A549 (cell line): ENCODE results near the gene NAP1L4. TPM values are rescaled to one million over a fixed set of nuclear protein-coding genes. Genes with fewer than 3 reads are reported as not detected.
A peak's percentile ranks its signal among the peaks of the same experiment; 100 is the strongest.
"Not testable (repeated sequence)": the region's sequence is repeated elsewhere in the genome, so short reads cannot be mapped to it uniquely, and the experiment has no call there.

Experiments used
- ATAC-seq, 2 experiments: fragments of 200-7000 bp in 1 of 2; fragments of >200 bp in 1 of 2; cut with Nextera tagmentation in 1 of 2; cut with Tn5 transposase in 1 of 2; 3 replicates each; pipeline versions ENCODE4 v1.8.0 to v1.9.1; 2018 to 2020; ENCODE audit warnings: mild to moderate bottlenecking in 1 of 2, moderate library complexity in 1 of 2
- CTCF ChIA-PET: fragments of 300-600 bp; sonication (Branson Sonifier 250); formaldehyde crosslinking; extraction: SDS; loops from one replicate; lab custom pipeline; 2021; ENCODE audit warnings: antibody characterized with exemption, inconsistent platforms; lab: Yijun Ruan, JAX
- POLR2A ChIA-PET: fragments of 350-600 bp; formaldehyde crosslinking; extraction: SDS; loops from one replicate; lab custom pipeline; 2021; ENCODE audit warnings: antibody characterized with exemption, inconsistent platforms; lab: Yijun Ruan, JAX
- DNase-seq, 2 experiments: peaks; one replicate each; pipeline versions ENCODE4 v3.0.0 to v3.0.0-alpha.2; 2011 to 2016; ENCODE audit warnings: low read depth in 1 of 2, low spot score in 1 of 2
- FAIRE-seq: peaks from 2 replicates; lab custom pipeline; 2011; peaks lifted over from hg19 to GRCh38; lab: Jason Lieb, UNC
- H3K27ac ChIP-seq, 2 experiments: fragments of >200 bp; sonication (Bioruptor Twin); formaldehyde crosslinking; 3 replicates each; pipeline ENCODE4 v1.5.1; 2016 to 2017
- H3K4me1 ChIP-seq: fragments of >200 bp; sonication (Bioruptor Twin); formaldehyde crosslinking; 3 replicates; pipeline ENCODE4 v1.6.1; 2016
- H3K4me2 ChIP-seq: fragments of >200 bp; sonication (Bioruptor Twin); formaldehyde crosslinking; 3 replicates; pipeline ENCODE4 v1.6.1; 2016
- H3K4me3 ChIP-seq: fragments of >200 bp; sonication (Bioruptor Twin); formaldehyde crosslinking; 3 replicates; pipeline ENCODE4 v1.5.1; 2016
- H3K9me3 ChIP-seq: fragments of >200 bp; sonication (Bioruptor Twin); formaldehyde crosslinking; 3 replicates; pipeline ENCODE4 v1.6.1; 2016
- CBX8 ChIP-seq: fragments of 200-600 bp; sonication (generic); IDR thresholded peaks from 2 replicates; pipeline ENCODE4 v1.6.1; 2016
- EHF ChIP-seq: fragments of 250-450 bp; sonication (Bioruptor Pico); IDR thresholded peaks from 2 replicates; pipeline ENCODE4 v1.5.0; 2020; ENCODE audit warnings: mild to moderate bottlenecking
- ESRRA ChIP-seq: fragments of 150-350 bp; IDR thresholded peaks from 2 replicates; pipeline ENCODE4 v1.6.1; 2014; ENCODE audit warnings: mild to moderate bottlenecking, low read length, borderline replicate concordance
- FOXS1 ChIP-seq: fragments of 250-450 bp; sonication (Bioruptor Pico); IDR thresholded peaks from 2 replicates; pipeline ENCODE4 v1.5.0; 2020; ENCODE audit warnings: mild to moderate bottlenecking, moderate library complexity
- HDAC2 ChIP-seq: fragments of 200-600 bp; sonication (generic); IDR thresholded peaks from 2 replicates; pipeline ENCODE4 v1.6.1; 2016
- JUNB ChIP-seq: fragments of >200 bp; sonication (Bioruptor Twin); formaldehyde crosslinking; IDR thresholded peaks from 2 replicates; pipeline ENCODE4 v1.6.1; 2016
- KDM1A ChIP-seq: fragments of 200-600 bp; sonication (generic); IDR thresholded peaks from 2 replicates; pipeline ENCODE4 v1.6.1; 2016; ENCODE audit warnings: low read depth, mild to moderate bottlenecking
- MYC ChIP-seq: IDR thresholded peaks from 2 replicates; pipeline ENCODE4 v1.6.1; 2012; ENCODE audit warnings: mild to moderate bottlenecking, inconsistent platforms, low read length, improper control_type of control experiment, borderline replicate concordance
- NFE2L2 ChIP-seq: fragments of 150-350 bp; conservative IDR thresholded peaks from 2 replicates; pipeline ENCODE4 v1.6.1; 2014; ENCODE audit warnings: low read length
- NPAS2 ChIP-seq: fragments of 250-450 bp; sonication (Bioruptor Pico); IDR thresholded peaks from 2 replicates; pipeline ENCODE4 v1.8.0; 2022; ENCODE audit warnings: mild to moderate bottlenecking, moderate library complexity, borderline replicate concordance
- POLR2AphosphoS2 ChIP-seq: conservative IDR thresholded peaks from 2 replicates; pipeline ENCODE4 v1.6.1; 2012; ENCODE audit warnings: low read length, improper control_type of control experiment, inconsistent platforms
- RNF2 ChIP-seq: fragments of 200-600 bp; sonication (generic); IDR thresholded peaks from 2 replicates; pipeline ENCODE4 v1.6.1; 2016; ENCODE audit warnings: low read depth, mild to moderate bottlenecking, antibody characterized with exemption, moderate library complexity, borderline replicate concordance
- SMC3 ChIP-seq: fragments of >200 bp; sonication (Bioruptor Twin); formaldehyde crosslinking; IDR thresholded peaks from 3 replicates; pipeline ENCODE4 v1.6.1; 2018; ENCODE audit warnings: inconsistent platforms
- SREBF2 ChIP-seq: fragments of 450-650 bp; IDR thresholded peaks from 2 replicates; pipeline ENCODE4 v1.6.1; 2014; ENCODE audit warnings: mild to moderate bottlenecking, moderate library complexity
- ZNF302 ChIP-seq: fragments of 250-450 bp; sonication (Bioruptor Pico); IDR thresholded peaks from 2 replicates; pipeline ENCODE4 v1.9.0; 2021; ENCODE audit warnings: inconsistent platforms, mild to moderate bottlenecking, moderate library complexity
- ZSCAN20 ChIP-seq: fragments of 250-450 bp; sonication (Bioruptor Pico); IDR thresholded peaks from 2 replicates; pipeline ENCODE4 v1.8.0; 2022; ENCODE audit warnings: mild to moderate bottlenecking, moderate library complexity
- WGBS: methylation state at CpG from one replicate; pipeline ENCODE4 v1.1.6; 2017; ENCODE audit errors: missing lambda C conversion rate; 5-methylcytosine and 5-hydroxymethylcytosine counted together
- polyA plus RNA-seq, 4 experiments: library from polyadenylated mRNA; depleted of rRNA in 3 of 4; stranded (reverse); fragments of >200 nt; fragmentation: RNase III in 1 of 4; extraction: RNeasy Plus Mini Kit Qiagen cat#74134 plus additional on column Dnase treatment in 1 of 4; gene quantifications; 2 replicates in 3 of 4; 3 replicates in 1 of 4; pipeline ENCODE4 v1.2.3, GENCODE V29; 2011 to 2017
- TF ChIP-seq, protein P1 (sequence below): fragments of 200-600 bp; sonication (generic); IDR thresholded peaks from 2 replicates; pipeline ENCODE4 v1.6.1; 2016; ENCODE audit warnings: antibody characterized with exemption, mild to moderate bottlenecking, moderate library complexity
- TF ChIP-seq, protein P2 (sequence below): fragments of >200 bp; sonication (Bioruptor Twin); formaldehyde crosslinking; IDR thresholded peaks from 3 replicates; pipeline ENCODE4 v1.5.1; 2016
- TF ChIP-seq, protein P3 (sequence below): IDR thresholded peaks from 2 replicates; pipeline ENCODE4 v1.6.1; 2012
- TF ChIP-seq, protein P4 (sequence below): IDR thresholded peaks from 2 replicates; pipeline ENCODE4 v1.6.1; 2012
- TF ChIP-seq, protein P5 (sequence below): IDR thresholded peaks from 2 replicates; pipeline ENCODE4 v1.6.1; 2012; ENCODE audit warnings: low read depth, borderline replicate concordance

NAP1L4 gene
- polyA plus RNA-seq, 2 of the 4 experiments (the other 2 are of a cell fraction): 132 to 148 TPM

DNA sequence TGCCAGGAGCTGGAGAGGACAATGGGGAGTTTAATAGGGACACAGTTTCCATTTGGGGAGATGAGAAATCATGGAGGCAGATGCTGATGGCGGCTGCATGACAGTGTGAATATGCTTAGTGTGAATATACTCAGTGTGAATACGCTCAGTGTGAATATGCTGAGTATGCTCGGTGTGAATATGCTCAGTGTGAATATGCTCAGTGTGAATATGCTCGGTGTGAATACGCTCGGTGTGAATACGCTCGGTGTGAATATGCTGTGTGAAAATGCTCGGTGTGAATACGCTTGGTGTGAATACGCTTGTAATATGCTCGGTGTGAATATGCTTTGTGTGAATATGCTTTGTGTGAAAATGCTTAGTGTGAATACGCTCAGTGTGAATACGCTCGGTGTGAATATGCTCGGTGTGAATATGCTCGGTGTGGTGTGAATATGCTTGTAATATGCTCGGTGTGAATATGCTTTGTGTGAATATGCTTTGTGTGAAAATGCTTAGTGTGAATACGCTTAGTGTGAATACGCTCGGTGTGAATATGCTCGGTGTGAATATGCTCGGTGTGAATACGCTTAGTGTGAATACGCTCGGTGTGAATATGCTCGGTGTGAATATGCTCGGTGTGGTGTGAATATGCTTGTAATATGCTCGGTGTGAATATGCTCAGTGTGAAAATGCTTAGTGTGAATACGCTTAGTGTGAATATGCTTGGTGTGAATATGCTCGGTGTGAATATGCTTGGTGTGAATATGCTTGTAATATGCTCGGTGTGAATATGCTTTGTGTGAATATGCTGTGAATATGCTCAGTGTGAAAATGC lies 54.3 kb downstream of the NAP1L4 start:
- H3K27ac ChIP-seq, DNase-seq, H3K4me3 ChIP-seq, ATAC-seq, FAIRE-seq, H3K4me2 ChIP-seq, POLR2A ChIA-PET: not testable (repeated sequence)
- CTCF ChIA-PET: interaction anchor here (0.6 to 9.5 kb wide), 3 partner anchors 10 to 1167 kb away, joined by 3 to 75 read pairs (median 3); no protein-coding TSS in a partner anchor
- Histone ChIP-seq H3K4me1 (peaks cover 30% of the 10 kb centered on the region), H3K9me3 (peaks cover 20% of the 10 kb centered on the region)
- WGBS: 86% methylated on average over 32 of the region's 32 CpGs
- TF ChIP-seq KDM1A (peak; percentile 84), HDAC2 (peak; percentile 32; the same call in 1 of the 2 replicates)
- TF ChIP-seq, protein P1, sequence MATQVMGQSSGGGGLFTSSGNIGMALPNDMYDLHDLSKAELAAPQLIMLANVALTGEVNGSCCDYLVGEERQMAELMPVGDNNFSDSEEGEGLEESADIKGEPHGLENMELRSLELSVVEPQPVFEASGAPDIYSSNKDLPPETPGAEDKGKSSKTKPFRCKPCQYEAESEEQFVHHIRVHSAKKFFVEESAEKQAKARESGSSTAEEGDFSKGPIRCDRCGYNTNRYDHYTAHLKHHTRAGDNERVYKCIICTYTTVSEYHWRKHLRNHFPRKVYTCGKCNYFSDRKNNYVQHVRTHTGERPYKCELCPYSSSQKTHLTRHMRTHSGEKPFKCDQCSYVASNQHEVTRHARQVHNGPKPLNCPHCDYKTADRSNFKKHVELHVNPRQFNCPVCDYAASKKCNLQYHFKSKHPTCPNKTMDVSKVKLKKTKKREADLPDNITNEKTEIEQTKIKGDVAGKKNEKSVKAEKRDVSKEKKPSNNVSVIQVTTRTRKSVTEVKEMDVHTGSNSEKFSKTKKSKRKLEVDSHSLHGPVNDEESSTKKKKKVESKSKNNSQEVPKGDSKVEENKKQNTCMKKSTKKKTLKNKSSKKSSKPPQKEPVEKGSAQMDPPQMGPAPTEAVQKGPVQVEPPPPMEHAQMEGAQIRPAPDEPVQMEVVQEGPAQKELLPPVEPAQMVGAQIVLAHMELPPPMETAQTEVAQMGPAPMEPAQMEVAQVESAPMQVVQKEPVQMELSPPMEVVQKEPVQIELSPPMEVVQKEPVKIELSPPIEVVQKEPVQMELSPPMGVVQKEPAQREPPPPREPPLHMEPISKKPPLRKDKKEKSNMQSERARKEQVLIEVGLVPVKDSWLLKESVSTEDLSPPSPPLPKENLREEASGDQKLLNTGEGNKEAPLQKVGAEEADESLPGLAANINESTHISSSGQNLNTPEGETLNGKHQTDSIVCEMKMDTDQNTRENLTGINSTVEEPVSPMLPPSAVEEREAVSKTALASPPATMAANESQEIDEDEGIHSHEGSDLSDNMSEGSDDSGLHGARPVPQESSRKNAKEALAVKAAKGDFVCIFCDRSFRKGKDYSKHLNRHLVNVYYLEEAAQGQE: peak; percentile 44

DNA sequence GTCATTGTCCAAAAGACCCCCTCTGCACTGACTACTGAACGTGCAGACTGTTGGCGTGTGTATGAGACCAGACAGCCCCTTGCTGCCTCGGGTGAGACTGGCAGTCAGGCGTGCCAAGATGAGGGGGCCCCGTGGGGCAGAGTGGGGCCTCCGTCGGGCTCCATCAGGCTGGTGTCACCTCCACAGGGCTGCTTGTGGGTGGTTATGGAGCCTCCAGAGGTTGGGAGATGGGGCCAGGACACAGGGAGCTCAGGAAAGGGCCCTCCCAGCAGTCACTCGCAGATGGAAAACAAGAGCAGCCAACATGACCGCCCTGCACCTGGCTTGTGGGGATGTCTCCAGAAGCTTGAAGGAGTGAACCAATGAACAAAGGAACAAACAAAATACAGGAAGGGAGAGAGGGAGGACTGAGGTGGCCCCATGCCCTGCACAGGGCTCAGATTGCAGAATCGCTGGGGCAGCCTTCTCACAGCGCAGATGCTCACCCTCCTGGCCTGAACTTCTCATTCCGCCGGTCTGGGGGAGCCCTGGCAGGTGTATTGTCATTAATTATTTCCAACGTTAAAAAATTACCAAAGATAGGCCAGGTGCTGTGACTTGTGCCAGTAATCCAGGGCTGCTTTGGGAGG lies 57.4 kb downstream of the NAP1L4 start:
- no peak overlapping the region for H3K4me2 ChIP-seq
- 87% methylated on average over 13 of the region's 14 CpGs for WGBS
- TF ChIP-seq, protein P2, sequence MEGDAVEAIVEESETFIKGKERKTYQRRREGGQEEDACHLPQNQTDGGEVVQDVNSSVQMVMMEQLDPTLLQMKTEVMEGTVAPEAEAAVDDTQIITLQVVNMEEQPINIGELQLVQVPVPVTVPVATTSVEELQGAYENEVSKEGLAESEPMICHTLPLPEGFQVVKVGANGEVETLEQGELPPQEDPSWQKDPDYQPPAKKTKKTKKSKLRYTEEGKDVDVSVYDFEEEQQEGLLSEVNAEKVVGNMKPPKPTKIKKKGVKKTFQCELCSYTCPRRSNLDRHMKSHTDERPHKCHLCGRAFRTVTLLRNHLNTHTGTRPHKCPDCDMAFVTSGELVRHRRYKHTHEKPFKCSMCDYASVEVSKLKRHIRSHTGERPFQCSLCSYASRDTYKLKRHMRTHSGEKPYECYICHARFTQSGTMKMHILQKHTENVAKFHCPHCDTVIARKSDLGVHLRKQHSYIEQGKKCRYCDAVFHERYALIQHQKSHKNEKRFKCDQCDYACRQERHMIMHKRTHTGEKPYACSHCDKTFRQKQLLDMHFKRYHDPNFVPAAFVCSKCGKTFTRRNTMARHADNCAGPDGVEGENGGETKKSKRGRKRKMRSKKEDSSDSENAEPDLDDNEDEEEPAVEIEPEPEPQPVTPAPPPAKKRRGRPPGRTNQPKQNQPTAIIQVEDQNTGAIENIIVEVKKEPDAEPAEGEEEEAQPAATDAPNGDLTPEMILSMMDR: no peak
- TF ChIP-seq FOXS1 (CRISPR knock-in tag): no peak
- no peak for TF ChIP-seq JUNB
- TF ChIP-seq, protein P3, sequence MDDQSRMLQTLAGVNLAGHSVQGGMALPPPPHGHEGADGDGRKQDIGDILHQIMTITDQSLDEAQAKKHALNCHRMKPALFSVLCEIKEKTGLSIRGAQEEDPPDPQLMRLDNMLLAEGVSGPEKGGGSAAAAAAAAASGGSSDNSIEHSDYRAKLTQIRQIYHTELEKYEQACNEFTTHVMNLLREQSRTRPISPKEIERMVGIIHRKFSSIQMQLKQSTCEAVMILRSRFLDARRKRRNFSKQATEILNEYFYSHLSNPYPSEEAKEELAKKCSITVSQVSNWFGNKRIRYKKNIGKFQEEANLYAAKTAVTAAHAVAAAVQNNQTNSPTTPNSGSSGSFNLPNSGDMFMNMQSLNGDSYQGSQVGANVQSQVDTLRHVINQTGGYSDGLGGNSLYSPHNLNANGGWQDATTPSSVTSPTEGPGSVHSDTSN: no peak
- no peak for TF ChIP-seq CBX8
- no peak for TF ChIP-seq MYC
- TF ChIP-seq, protein P4, sequence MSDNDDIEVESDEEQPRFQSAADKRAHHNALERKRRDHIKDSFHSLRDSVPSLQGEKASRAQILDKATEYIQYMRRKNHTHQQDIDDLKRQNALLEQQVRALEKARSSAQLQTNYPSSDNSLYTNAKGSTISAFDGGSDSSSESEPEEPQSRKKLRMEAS: no peak
- no peak for TF ChIP-seq HDAC2
- TF ChIP-seq RNF2: no peak
- no peak for TF ChIP-seq SMC3
- TF ChIP-seq EHF: no peak
- TF ChIP-seq POLR2AphosphoS2: no peak
- TF ChIP-seq ESRRA: no peak
- no peak for TF ChIP-seq ZNF302 (CRISPR knock-in tag)
- no peak for TF ChIP-seq NFE2L2
- TF ChIP-seq ZSCAN20: no peak
- TF ChIP-seq, protein P5, sequence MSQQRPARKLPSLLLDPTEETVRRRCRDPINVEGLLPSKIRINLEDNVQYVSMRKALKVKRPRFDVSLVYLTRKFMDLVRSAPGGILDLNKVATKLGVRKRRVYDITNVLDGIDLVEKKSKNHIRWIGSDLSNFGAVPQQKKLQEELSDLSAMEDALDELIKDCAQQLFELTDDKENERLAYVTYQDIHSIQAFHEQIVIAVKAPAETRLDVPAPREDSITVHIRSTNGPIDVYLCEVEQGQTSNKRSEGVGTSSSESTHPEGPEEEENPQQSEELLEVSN: no peak
- no peak for TF ChIP-seq SREBF2
- no peak for TF ChIP-seq NPAS2
- peaks cover 20% of the 10 kb centered on the region for H3K9me3 ChIP-seq
- no peak for DNase-seq
- ChIA-PET POLR2A (no interaction called here), CTCF (interaction anchor here (0.6 to 9.5 kb wide), 5 partner anchors 9 to 402 kb away, joined by 3 to 75 read pairs (median 57); no protein-coding TSS in a partner anchor)
- no peak for ATAC-seq
- no peak for FAIRE-seq
- no peak overlapping the region for H3K4me3 ChIP-seq
- H3K4me1 ChIP-seq: peaks cover 18% of the 10 kb centered on the region
- no peak overlapping the region for H3K27ac ChIP-seq
